SHP77 treated with DMSO at 0.1 percent for 48 hours (cell line): ENCODE data around the gene PNRC1.
"Not testable (repeated sequence)": the region's sequence is repeated elsewhere in the genome, so short reads cannot be mapped to it uniquely, and the experiment has no call there.

Experiments used
- DNase-seq: peaks from one replicate; lab custom pipeline; 2025; lab: John Stamatoyannopoulos, UW

Gene PNRC1

GRCh38 chr6:89059227-89059626 is 21.3 kb upstream of the PNRC1 start:
- DNase-seq: no peak

- no peak for DNase-seq
Observed at GRCh38 chr6:89063881-89064280, 16.7 kb upstream of the PNRC1 start.

GRCh38 chr6:89064931-89065330 is 15.6 kb upstream of the PNRC1 start:
- not testable (repeated sequence) for DNase-seq

- not testable (repeated sequence) for DNase-seq
Observed at GRCh38 chr6:89066121-89066520, 14.4 kb upstream of the PNRC1 start.

- DNase-seq: no peak
Observed at GRCh38 chr6:89066940-89067646, 13.5 kb upstream of the PNRC1 start.

GRCh38 chr6:89067796-89068195 is 12.8 kb upstream of the PNRC1 start:
- no peak for DNase-seq

GRCh38 chr6:89068695-89069094 is 11.9 kb upstream of the PNRC1 start:
- DNase-seq: no peak

- no peak for DNase-seq
Observed at GRCh38 chr6:89069536-89070163, 10.9 kb upstream of the PNRC1 start.

- DNase-seq: no peak
Observed at GRCh38 chr6:89071036-89071435, 9.5 kb upstream of the PNRC1 start.

- DNase-seq: no peak
Observed at GRCh38 chr6:89073014-89073620, 7.4 kb upstream of the PNRC1 start.

- DNase-seq: no peak
Observed at GRCh38 chr6:89073840-89074239, 6.7 kb upstream of the PNRC1 start.

GRCh38 chr6:89079511-89080234 is 878 bp upstream of the PNRC1 start:
- peak; percentile 47 for DNase-seq

- no peak for DNase-seq
Observed at GRCh38 chr6:89081129-89081422, 525 bp downstream of the PNRC1 start.

- peak; percentile 88 for DNase-seq
Observed at GRCh38 chr6:89081423-89082322, 1.1 kb downstream of the PNRC1 start.

GRCh38 chr6:89082486-89082891 is 1.9 kb downstream of the PNRC1 start:
- DNase-seq: no peak

- no peak for DNase-seq
Observed at GRCh38 chr6:89084542-89084941, 4.0 kb downstream of the PNRC1 start.

- DNase-seq: no peak
Observed at GRCh38 chr6:89084954-89085353, 4.4 kb downstream of the PNRC1 start.

- DNase-seq: no peak
Observed at GRCh38 chr6:89085409-89086205, 5.1 kb downstream of the PNRC1 start.

- no peak for DNase-seq
Observed at GRCh38 chr6:89087881-89088280, 7.3 kb downstream of the PNRC1 start.

- no peak for DNase-seq
Observed at GRCh38 chr6:89098461-89098860, 17.9 kb downstream of the PNRC1 start.

GRCh38 chr6:89100114-89100513 is 19.6 kb downstream of the PNRC1 start:
- DNase-seq: no peak
